A549 (cell line): Measurements from ENCODE around the gene SSUH2. TPM values are rescaled to one million over a fixed set of nuclear protein-coding genes. Genes with fewer than 3 reads are reported as not detected.

Source experiments
- ATAC-seq, 2 experiments: fragments of 200-7000 bp in 1 of 2; fragments of >200 bp in 1 of 2; cut with Nextera tagmentation in 1 of 2; cut with Tn5 transposase in 1 of 2; 3 replicates each; pipeline versions ENCODE4 v1.8.0 to v1.9.1; 2018 to 2020; ENCODE audit warnings: mild to moderate bottlenecking in 1 of 2, moderate library complexity in 1 of 2
- CTCF ChIA-PET: fragments of 300-600 bp; sonication (Branson Sonifier 250); formaldehyde crosslinking; extraction: SDS; loops from one replicate; lab custom pipeline; 2021; ENCODE audit warnings: antibody characterized with exemption, inconsistent platforms; lab: Yijun Ruan, JAX
- POLR2A ChIA-PET: fragments of 350-600 bp; formaldehyde crosslinking; extraction: SDS; loops from one replicate; lab custom pipeline; 2021; ENCODE audit warnings: antibody characterized with exemption, inconsistent platforms; lab: Yijun Ruan, JAX
- DNase-seq, 2 experiments: peaks; one replicate each; pipeline versions ENCODE4 v3.0.0 to v3.0.0-alpha.2; 2011 to 2016; ENCODE audit warnings: low read depth in 1 of 2, low spot score in 1 of 2
- FAIRE-seq: peaks from 2 replicates; lab custom pipeline; 2011; peaks lifted over from hg19 to GRCh38; lab: Jason Lieb, UNC
- H3K27ac ChIP-seq, 2 experiments: fragments of >200 bp; sonication (Bioruptor Twin); formaldehyde crosslinking; 3 replicates each; pipeline ENCODE4 v1.5.1; 2016 to 2017
- H3K4me1 ChIP-seq: fragments of >200 bp; sonication (Bioruptor Twin); formaldehyde crosslinking; 3 replicates; pipeline ENCODE4 v1.6.1; 2016
- H3K4me2 ChIP-seq: fragments of >200 bp; sonication (Bioruptor Twin); formaldehyde crosslinking; 3 replicates; pipeline ENCODE4 v1.6.1; 2016
- H3K4me3 ChIP-seq: fragments of >200 bp; sonication (Bioruptor Twin); formaldehyde crosslinking; 3 replicates; pipeline ENCODE4 v1.5.1; 2016
- H3K9me3 ChIP-seq: fragments of >200 bp; sonication (Bioruptor Twin); formaldehyde crosslinking; 3 replicates; pipeline ENCODE4 v1.6.1; 2016
- BHLHE40 ChIP-seq: IDR thresholded peaks from 2 replicates; pipeline ENCODE4 v1.6.1; 2012; ENCODE audit warnings: low read depth, low read length, inconsistent platforms
- EHMT2 ChIP-seq: fragments of 200-600 bp; sonication (generic); IDR thresholded peaks from 2 replicates; pipeline ENCODE4 v1.6.1; 2016; ENCODE audit warnings: antibody characterized with exemption, low read depth, mild to moderate bottlenecking, moderate library complexity
- EP300 ChIP-seq, 2 experiments: fragments of >200 bp; sonication (Bioruptor Twin); formaldehyde crosslinking; IDR thresholded peaks; 2 replicates in 1 of 2; 3 replicates in 1 of 2; pipeline ENCODE4 v1.6.1; 2016 to 2017
- FOSL2 ChIP-seq, 2 experiments: fragments of 450-650 bp in 1 of 2; fragments of >200 bp in 1 of 2; sonication (Bioruptor Twin) in 1 of 2; formaldehyde crosslinking; IDR thresholded peaks; 2 replicates each; pipeline versions ENCODE4 v1.5.0 to v1.6.1; 2016 to 2020; ENCODE audit warnings: mild to moderate bottlenecking in 1 of 2, moderate library complexity in 1 of 2
- GATA3 ChIP-seq: IDR thresholded peaks from 2 replicates; pipeline ENCODE4 v1.6.1; 2012; ENCODE audit warnings: borderline replicate concordance
- HEYL ChIP-seq: fragments of 250-450 bp; sonication (Bioruptor Pico); IDR thresholded peaks from 2 replicates; pipeline ENCODE4 v1.8.0; 2021; ENCODE audit warnings: mild to moderate bottlenecking, moderate library complexity
- HOXB13 ChIP-seq: fragments of 250-450 bp; sonication (Bioruptor Pico); IDR thresholded peaks from 2 replicates; pipeline ENCODE4 v1.5.0; 2020; ENCODE audit warnings: low read depth, mild to moderate bottlenecking, moderate library complexity
- JUNB ChIP-seq: fragments of >200 bp; sonication (Bioruptor Twin); formaldehyde crosslinking; IDR thresholded peaks from 2 replicates; pipeline ENCODE4 v1.6.1; 2016
- KDM5A ChIP-seq: fragments of 200-600 bp; sonication (generic); IDR thresholded peaks from 2 replicates; pipeline ENCODE4 v1.6.1; 2016; ENCODE audit warnings: antibody characterized with exemption, mild to moderate bottlenecking
- MAZ ChIP-seq: fragments of 150-350 bp; IDR thresholded peaks from 2 replicates; pipeline ENCODE4 v1.6.1; 2014; ENCODE audit warnings: antibody characterized with exemption, low read depth, low read length, borderline replicate concordance
- NFE2L2 ChIP-seq: fragments of 150-350 bp; conservative IDR thresholded peaks from 2 replicates; pipeline ENCODE4 v1.6.1; 2014; ENCODE audit warnings: low read length
- NR3C1 ChIP-seq: fragments of >200 bp; sonication (Bioruptor Twin); formaldehyde crosslinking; IDR thresholded peaks from 3 replicates; pipeline ENCODE4 v1.6.1; 2017
- PHF8 ChIP-seq: fragments of 200-600 bp; sonication (generic); IDR thresholded peaks from 2 replicates; pipeline ENCODE4 v1.6.1; 2016; ENCODE audit warnings: low read depth, mild to moderate bottlenecking, antibody characterized with exemption, moderate library complexity, borderline replicate concordance
- RAD21 ChIP-seq, 2 experiments: fragments of >200 bp in 1 of 2; sonication (Bioruptor Twin) in 1 of 2; formaldehyde crosslinking in 1 of 2; IDR thresholded peaks in 1 of 2; conservative IDR thresholded peaks in 1 of 2; 2 replicates in 1 of 2; 3 replicates in 1 of 2; pipeline ENCODE4 v1.6.1; 2012 to 2018; ENCODE audit warnings: inconsistent platforms in 1 of 2
- RARB ChIP-seq: fragments of 250-450 bp; sonication (Bioruptor Pico); IDR thresholded peaks from 2 replicates; pipeline ENCODE4 v1.8.0; 2021; ENCODE audit warnings: mild to moderate bottlenecking, moderate library complexity
- RCOR1 ChIP-seq: fragments of 150-350 bp; IDR thresholded peaks from 2 replicates; pipeline ENCODE4 v1.6.1; 2014; ENCODE audit warnings: antibody characterized with exemption, low read length, low read depth
- RFX5 ChIP-seq: fragments of 450-650 bp; IDR thresholded peaks from 2 replicates; pipeline ENCODE4 v1.7.1; 2014; ENCODE audit warnings: antibody characterized with exemption, mild to moderate bottlenecking, moderate library complexity
- RNF2 ChIP-seq: fragments of 200-600 bp; sonication (generic); IDR thresholded peaks from 2 replicates; pipeline ENCODE4 v1.6.1; 2016; ENCODE audit warnings: low read depth, mild to moderate bottlenecking, antibody characterized with exemption, moderate library complexity, borderline replicate concordance
- ZSCAN20 ChIP-seq: fragments of 250-450 bp; sonication (Bioruptor Pico); IDR thresholded peaks from 2 replicates; pipeline ENCODE4 v1.8.0; 2022; ENCODE audit warnings: mild to moderate bottlenecking, moderate library complexity
- WGBS: methylation state at CpG from one replicate; pipeline ENCODE4 v1.1.6; 2017; ENCODE audit errors: missing lambda C conversion rate; 5-methylcytosine and 5-hydroxymethylcytosine counted together
- polyA plus RNA-seq, 4 experiments: library from polyadenylated mRNA; depleted of rRNA in 3 of 4; stranded (reverse); fragments of >200 nt; fragmentation: RNase III in 1 of 4; extraction: RNeasy Plus Mini Kit Qiagen cat#74134 plus additional on column Dnase treatment in 1 of 4; gene quantifications; 2 replicates in 3 of 4; 3 replicates in 1 of 4; pipeline ENCODE4 v1.2.3, GENCODE V29; 2011 to 2017
- TF ChIP-seq, protein P1 (sequence below): fragments of 250-450 bp; sonication (Bioruptor Pico); IDR thresholded peaks from 2 replicates; pipeline ENCODE4 v1.5.0; 2021; ENCODE audit warnings: mild to moderate bottlenecking, moderate library complexity, borderline replicate concordance
- TF ChIP-seq, protein P2 (sequence below): fragments of 150-350 bp; IDR thresholded peaks from 2 replicates; pipeline ENCODE4 v1.6.1; 2014; ENCODE audit warnings: low read depth, mild to moderate bottlenecking, low read length
- TF ChIP-seq, protein P3 (sequence below): fragments of >200 bp; sonication (Bioruptor Twin); formaldehyde crosslinking; IDR thresholded peaks from 3 replicates; pipeline ENCODE4 v1.6.1; 2016
- TF ChIP-seq, protein P4 (sequence below): IDR thresholded peaks from 2 replicates; pipeline ENCODE4 v1.6.1; 2012; ENCODE audit warnings: low read depth, borderline replicate concordance

Gene SSUH2
- polyA plus RNA-seq, 2 of the 4 experiments (the other 2 are of a cell fraction), result 0.56 to 0.59 TPM

DNA sequence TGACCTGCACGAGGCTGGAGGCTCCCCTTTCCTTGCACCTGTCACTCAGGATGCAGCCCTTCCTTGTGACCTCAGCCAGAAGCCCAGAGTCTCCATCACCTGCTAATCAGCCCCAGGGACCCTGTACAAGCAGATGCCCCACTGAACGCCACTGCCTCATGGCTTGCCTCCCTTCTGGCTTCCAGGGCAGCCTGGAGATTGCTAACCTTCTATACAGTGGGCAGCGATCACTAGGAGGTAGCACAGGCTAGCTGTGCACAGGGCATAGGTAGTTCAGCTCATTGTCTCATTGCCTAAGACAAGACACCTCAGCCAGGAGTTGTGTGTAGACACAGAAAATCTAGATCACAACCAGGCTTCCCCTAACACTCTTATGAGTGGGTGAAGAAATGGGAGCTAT, 49.3 kb downstream of the SSUH2 start:
- no peak for FAIRE-seq
- H3K4me3 ChIP-seq, result no peak overlapping the region
- TF ChIP-seq, protein P1, sequence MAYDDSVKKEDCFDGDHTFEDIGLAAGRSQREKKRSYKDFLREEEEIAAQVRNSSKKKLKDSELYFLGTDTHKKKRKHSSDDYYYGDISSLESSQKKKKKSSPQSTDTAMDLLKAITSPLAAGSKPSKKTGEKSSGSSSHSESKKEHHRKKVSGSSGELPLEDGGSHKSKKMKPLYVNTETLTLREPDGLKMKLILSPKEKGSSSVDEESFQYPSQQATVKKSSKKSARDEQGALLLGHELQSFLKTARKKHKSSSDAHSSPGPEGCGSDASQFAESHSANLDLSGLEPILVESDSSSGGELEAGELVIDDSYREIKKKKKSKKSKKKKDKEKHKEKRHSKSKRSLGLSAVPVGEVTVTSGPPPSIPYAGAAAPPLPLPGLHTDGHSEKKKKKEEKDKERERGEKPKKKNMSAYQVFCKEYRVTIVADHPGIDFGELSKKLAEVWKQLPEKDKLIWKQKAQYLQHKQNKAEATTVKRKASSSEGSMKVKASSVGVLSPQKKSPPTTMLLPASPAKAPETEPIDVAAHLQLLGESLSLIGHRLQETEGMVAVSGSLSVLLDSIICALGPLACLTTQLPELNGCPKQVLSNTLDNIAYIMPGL (CRISPR knock-in tag), result no peak
- TF ChIP-seq RAD21 (conservative IDR thresholded peaks at IDR 0.05 in 1 of 2, IDR thresholded peaks at IDR 0.05 in 1 of 2) (no peak), KDM5A (no peak), HEYL (CRISPR knock-in tag) (no peak), RCOR1 (no peak), HOXB13 (CRISPR knock-in tag) (no peak), MAZ (no peak)
- TF ChIP-seq, protein P2, sequence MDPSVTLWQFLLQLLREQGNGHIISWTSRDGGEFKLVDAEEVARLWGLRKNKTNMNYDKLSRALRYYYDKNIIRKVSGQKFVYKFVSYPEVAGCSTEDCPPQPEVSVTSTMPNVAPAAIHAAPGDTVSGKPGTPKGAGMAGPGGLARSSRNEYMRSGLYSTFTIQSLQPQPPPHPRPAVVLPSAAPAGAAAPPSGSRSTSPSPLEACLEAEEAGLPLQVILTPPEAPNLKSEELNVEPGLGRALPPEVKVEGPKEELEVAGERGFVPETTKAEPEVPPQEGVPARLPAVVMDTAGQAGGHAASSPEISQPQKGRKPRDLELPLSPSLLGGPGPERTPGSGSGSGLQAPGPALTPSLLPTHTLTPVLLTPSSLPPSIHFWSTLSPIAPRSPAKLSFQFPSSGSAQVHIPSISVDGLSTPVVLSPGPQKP, result no peak
- TF ChIP-seq, protein P3, sequence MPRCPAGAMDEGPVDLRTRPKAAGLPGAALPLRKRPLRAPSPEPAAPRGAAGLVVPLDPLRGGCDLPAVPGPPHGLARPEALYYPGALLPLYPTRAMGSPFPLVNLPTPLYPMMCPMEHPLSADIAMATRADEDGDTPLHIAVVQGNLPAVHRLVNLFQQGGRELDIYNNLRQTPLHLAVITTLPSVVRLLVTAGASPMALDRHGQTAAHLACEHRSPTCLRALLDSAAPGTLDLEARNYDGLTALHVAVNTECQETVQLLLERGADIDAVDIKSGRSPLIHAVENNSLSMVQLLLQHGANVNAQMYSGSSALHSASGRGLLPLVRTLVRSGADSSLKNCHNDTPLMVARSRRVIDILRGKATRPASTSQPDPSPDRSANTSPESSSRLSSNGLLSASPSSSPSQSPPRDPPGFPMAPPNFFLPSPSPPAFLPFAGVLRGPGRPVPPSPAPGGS, result no peak
- TF ChIP-seq, all 56 proteins: peak for 0
- ChIA-PET POLR2A (no interaction called here), CTCF (interaction anchor here (2.3 kb wide), 1 partner anchor 153 kb away, joined by 12 read pairs; no protein-coding TSS in a partner anchor)
- Histone ChIP-seq H3K4me1 (no peaks in the 10 kb centered on the region), H3K27ac (no peak overlapping the region), H3K9me3 (no peaks in the 10 kb centered on the region), H3K4me2 (no peak overlapping the region)
- ATAC-seq (no peak; a peak in 1 of 6 replicates), DNase-seq (no peak)
- 58% methylated on average over 3 of the region's 3 CpGs for WGBS

DNA sequence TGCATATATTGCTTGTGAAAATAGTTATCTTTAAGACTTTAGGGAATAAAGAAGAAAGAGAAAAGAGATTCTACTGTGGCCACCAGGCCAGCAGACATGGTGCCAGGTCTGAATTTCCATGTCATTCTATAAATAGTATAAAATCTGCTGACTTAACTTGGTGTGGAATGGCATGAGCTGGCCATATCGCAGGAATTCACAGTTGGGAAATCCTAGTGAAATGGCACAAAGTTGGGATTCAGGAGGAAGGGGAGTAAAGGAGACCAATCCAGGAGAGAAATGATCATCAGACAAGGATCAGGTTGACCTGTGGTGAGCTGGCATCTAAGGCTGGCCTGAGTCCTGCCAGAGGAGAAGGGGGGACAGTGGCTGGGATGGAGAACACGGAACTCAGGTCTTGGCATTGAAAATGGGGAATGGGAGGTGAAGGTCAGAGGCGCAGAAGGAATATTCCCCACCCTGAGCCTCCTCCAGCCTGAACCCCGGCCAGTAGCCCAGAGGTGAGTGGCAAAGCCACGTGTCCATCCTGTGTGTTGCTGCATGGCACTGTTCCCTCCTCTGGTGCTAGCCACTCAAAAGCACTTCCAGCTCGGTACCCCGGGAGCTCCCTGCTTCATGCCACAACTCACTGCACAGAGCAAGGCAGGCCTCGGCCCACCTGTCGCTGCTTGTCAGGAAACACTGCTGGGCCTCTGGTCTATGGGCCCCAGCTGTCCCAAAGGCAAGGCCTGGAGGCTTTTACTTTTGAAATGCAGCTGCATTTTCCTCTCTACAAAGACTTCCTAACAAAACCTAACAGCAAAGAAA, 51.4 kb downstream of the SSUH2 start:
- ChIA-PET POLR2A (no interaction called here), CTCF (interaction anchor here (1.1 to 1.4 kb wide), 3 partner anchors 13 to 176 kb away, joined by 3 to 5 read pairs (median 3); partner anchors contain the start of gene OXTR)
- WGBS, result 81% methylated on average over 7 of the region's 9 CpGs
- Histone ChIP-seq H3K4me2 (no peak overlapping the region), H3K4me1 (no peaks in the 10 kb centered on the region), H3K27ac (no peak overlapping the region), H3K9me3 (no peaks in the 10 kb centered on the region), H3K4me3 (no peak overlapping the region)
- ATAC-seq (no peak; a peak in 1 of 6 replicates), DNase-seq (no peak), FAIRE-seq (no peak)
- TF ChIP-seq EHMT2 (no peak), RFX5 (no peak), PHF8 (no peak), BHLHE40 (no peak), HEYL (CRISPR knock-in tag) (no peak), JUNB (no peak), EP300 (IDR thresholded peaks at IDR 0.05) (no peak), NR3C1 (no peak), NFE2L2 (no peak), RNF2 (no peak), ZSCAN20 (CRISPR knock-in tag) (no peak), GATA3 (no peak), RARB (CRISPR knock-in tag) (no peak), RAD21 (conservative IDR thresholded peaks at IDR 0.05 in 1 of 2, IDR thresholded peaks at IDR 0.05 in 1 of 2) (no peak), MAZ (no peak), FOSL2 (IDR thresholded peaks at IDR 0.05) (no peak), FOSL2 (CRISPR knock-in tag; IDR thresholded peaks at IDR 0.05) (no peak)
- TF ChIP-seq, protein P4, sequence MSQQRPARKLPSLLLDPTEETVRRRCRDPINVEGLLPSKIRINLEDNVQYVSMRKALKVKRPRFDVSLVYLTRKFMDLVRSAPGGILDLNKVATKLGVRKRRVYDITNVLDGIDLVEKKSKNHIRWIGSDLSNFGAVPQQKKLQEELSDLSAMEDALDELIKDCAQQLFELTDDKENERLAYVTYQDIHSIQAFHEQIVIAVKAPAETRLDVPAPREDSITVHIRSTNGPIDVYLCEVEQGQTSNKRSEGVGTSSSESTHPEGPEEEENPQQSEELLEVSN, result no peak
